ENCODE results near the gene LACTB.

Gene LACTB

DNA sequence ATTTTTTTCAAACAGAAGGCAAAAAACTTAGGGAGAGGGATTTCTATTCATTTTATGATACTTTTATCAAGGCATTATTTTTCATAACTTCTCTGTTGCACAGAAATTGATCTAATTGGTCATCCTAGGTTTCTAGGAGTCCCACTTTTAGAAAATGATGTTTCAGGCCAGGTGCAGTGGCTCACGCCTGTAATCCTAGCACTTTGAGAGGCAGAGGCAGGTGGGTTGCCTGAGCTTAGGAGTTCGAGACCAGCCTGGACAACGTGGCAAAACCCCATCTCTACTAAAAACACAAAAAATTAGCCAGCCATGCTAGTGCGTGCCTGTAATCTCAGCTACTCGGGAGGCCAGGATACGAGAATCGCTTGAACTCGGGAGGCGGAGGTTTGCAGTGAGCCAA lies 2.8 kb downstream of the LACTB start:
- no peak for DNase-seq (ENCODE audit: low read depth in 2 of 2)

DNA sequence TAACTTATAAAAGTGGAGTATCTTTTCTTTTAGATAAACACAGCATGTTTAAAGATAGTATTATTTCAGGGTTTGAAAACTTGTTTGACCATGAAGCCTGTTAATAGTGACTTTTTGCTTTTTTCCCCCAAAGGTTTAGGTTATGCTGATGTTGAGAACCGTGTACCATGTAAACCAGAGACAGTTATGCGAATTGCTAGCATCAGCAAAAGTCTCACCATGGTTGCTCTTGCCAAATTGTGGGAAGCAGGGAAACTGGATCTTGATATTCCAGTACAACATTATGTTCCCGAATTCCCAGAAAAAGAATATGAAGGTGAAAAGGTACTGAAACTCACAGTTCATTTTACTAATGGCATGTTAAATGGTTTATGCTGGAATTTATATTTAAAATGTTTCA lies 5.1 kb downstream of the LACTB start:
- DNase-seq (ENCODE audit: low read depth in 2 of 2) = no peak

DNA sequence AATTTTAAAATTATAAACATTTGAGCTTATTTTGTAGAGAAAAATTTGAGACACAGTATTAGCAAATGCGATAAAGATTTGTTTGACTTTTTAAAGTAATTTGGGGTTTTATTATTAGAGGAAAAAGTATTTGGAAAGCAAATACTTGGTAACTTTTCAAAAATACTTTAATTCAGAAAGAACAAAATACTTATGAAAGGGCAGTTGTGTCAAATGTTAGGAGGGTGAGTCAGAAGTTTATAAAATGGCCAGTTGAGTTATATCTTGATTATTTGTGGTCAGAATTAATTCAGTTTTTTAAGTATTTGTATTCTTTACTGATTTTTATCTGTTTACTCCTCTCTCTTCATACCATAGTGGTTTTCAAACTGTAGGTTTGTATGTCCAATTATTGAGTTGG lies 12.1 kb downstream of the LACTB start:
- DNase-seq (ENCODE audit: low read depth in 2 of 2) = no peak

DNA sequence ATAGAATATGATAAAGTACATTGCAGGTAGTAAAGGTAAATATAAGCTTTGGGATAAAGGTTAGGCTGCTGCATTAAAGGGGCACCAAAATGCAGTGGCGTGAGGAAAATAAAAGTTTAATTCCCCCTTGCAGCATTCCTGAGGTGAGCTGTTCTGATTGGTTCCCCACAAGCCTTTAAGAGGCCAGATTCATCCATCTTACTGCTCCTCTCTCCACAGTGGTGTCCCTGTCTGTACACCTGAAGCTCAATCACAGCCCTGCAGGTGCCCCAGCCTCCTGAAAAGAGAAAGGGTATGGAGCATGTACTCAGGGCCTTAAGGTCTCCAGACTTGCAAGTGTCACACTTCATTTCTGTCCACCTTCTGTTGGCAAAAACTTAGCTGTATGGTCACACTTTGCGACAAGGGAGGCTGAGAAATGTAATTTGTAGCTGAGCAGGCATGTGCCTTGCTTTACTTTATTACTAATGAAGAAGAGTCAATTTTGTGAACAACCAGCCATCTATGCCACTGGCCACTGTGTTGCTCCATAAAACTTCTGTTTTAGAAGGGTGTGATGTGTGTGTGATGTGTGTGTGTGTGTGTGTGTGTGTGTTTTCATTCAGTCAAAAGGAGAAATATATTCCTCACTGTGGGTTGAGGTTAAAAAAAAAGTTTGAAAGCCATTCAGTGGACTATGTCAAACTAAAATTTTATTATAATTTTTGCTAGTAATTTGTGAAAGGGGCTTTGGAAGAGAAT lies 12.8 kb downstream of the LACTB start:
- DNase-seq (ENCODE audit: low read depth in 2 of 2) = no peak

DNA sequence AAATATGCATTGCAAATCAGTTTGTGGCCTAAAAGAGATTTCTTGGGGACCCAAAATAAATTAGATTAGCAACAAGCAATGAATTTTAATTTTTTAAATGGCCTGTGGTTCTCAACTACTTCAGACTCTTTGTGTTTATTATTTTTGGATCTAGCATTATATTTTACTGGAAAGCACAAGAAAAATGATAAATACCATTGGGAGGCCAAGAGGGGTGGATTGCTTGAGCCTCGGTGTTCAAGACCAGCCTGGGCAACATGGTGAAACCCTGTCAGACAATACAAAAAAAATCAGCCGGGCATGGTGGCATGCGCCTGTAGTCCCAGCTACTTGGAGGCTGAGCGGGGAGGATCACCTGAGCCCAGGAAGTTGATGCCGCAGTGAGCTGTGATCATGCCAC lies 13.6 kb downstream of the LACTB start:
- no peak for DNase-seq (ENCODE audit: low read depth in 2 of 2)

DNA sequence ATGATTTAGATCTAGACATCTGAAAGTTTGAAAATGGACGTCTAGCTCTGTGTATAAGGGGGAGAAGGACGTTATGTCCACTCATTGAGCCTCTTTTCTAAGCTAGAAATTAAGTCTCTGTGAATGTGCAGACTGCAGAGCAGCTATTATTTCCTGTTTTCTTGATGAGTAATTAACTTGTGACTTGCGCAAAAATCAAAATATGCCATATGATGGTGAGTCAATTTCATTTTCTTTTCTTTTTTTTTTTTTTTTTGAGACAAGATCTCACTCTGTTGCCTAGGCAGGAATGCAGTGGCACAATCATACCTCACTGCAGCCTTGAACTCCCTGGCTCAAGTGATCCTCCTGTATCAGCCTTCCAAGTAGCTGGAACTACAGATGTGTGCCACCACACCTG lies 14.1 kb downstream of the LACTB start:
- DNase-seq (ENCODE audit: low read depth in 2 of 2) = no peak

DNA sequence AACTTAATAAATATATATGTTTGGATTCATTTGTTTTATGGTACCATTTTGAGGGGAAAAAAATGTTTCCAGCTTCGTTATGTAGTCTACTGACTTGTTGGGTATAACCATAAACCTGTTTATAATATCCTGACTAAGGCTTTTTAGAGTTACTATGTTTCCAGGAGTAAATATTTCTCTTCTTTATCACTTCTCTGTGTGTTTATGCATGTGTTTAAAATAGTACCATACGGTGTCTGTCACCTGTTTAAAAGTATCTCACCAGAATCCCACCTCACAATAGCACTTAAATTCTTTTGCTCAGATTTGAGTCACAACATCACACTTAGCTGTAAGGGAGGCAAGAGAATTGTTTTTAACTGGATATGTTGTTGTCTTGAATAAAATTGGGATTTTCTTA lies 15.1 kb downstream of the LACTB start:
- DNase-seq (ENCODE audit: low read depth in 2 of 2) = no peak

DNA sequence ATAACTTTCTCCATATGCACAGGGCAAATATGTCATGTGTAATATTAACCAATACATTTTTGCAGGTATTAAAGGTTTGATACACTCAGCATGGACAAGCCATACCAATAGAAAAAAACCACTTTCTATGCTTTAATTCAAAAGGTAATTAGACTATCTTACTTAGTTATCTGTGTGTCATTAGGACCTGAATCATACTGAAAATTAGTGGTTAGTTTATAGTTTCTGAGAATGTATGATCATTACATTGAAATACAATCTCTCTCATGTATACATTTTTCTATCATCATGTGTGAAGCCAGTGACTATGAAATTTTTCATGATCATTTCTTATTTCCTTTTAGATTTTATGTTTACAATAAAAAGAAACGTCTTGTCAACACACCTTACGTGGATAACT lies 19.3 kb downstream of the LACTB start:
- no peak for DNase-seq (ENCODE audit: low read depth in 2 of 2)

DNA sequence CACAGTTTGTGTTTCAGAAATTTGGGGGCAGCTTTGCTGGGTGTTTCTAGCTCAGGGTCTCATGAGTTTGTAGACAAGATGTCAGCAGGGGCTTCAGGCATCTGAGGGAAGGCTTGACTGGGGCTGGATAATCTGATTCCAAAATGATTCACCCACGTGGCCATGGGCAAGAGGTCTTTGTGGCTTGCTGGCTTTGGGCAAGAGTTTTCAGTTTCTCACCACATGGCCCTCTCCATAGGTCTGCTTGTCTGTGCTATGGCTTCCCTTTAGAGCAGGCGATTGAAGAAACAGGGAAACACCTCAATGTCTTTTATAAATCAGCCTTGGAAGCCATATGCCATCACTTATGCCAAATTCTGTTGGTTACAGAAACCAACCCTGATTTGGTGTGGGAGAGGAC lies 23.8 kb downstream of the LACTB start:
- no peak for DNase-seq (ENCODE audit: low read depth in 2 of 2)

DNA sequence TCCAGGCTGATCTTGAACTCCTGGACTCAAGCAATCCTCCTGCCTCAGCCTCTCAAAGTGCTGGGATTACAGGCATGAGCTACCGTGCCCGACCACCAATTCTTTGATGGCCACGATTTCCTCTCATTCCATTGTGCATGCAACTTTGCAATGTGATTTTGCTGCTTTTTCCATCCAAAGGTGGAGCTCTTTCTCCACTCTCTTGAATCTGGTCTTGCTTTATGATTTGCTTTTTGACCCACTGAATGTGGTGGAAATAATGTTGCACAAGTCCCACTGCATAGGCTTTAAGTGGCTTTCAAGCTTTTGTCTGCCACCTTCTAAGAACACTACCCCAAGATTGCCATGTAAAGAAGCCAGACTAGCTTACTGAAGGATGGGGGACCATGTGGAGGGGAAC lies 25.0 kb downstream of the LACTB start:
- no peak for DNase-seq (ENCODE audit: low read depth in 2 of 2)

DNA sequence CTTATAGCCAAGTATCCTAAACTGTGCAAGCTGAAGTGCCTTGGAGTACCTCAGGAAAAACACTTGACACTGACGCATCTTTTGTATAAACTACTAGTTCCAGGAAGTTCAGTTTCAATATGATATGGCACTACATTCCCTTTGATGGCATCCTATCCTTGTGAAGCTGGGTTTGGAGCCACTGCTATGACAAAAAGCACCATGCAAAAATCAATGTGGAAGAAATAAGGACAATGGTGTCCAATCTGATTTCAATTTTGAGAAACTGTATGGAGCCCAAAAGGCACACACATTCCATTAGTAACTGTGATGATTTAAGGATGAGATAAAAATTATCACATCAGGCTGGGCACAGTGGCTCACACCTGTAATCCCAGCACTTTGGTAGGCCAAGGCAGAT lies 30.0 kb downstream of the LACTB start:
- DNase-seq (ENCODE audit: low read depth in 2 of 2) = no peak

DNA sequence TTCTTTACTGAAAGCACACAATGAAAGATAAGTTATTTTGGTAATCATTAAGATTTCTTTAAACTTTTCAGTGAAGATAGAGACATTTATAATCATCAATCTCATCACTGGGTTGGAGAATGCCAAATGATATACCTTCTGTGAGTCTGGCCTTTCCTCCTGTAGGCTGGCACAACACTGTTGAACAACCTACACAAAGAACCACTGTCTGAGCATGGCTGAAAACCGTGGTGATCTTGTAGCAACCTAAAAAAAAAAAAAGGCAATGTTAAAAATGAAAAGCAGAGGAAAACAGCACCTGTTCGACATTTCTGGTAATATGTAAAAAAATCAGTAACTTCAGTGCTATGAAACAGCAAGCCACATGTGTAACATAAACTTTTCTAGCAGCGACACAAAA lies 33.8 kb downstream of the LACTB start:
- DNase-seq (ENCODE audit: low read depth in 2 of 2) = no peak

DNA sequence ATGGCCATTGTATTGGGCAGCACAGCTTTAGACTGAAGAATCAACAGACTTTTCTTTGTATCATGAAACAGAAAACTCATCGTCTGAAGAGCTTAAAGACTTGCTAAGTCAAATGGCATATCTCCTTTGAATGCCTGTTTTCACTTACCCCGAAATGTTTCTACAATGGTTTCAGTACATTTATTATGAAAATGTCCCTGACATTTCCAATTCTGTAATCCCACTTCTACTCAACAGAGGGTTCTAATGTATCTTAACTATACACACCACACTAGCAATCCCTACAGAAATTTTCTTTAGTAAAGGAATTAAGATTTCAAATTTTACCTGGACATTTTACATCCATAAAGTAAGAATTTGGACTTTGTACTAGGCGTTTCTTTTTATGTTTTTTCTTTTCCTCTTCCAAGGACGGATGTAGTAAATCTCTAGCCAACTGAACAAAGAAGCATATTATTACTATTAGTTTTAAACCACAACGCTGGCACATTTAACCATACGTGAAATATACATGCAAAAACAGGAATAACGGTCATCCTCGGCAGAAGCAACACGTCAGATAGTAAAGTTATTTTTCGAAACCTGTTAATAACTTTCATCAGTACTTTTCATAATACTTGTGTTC lies 34.5 kb downstream of the LACTB start:
- no peak for DNase-seq (ENCODE audit: low read depth in 2 of 2)

DNA sequence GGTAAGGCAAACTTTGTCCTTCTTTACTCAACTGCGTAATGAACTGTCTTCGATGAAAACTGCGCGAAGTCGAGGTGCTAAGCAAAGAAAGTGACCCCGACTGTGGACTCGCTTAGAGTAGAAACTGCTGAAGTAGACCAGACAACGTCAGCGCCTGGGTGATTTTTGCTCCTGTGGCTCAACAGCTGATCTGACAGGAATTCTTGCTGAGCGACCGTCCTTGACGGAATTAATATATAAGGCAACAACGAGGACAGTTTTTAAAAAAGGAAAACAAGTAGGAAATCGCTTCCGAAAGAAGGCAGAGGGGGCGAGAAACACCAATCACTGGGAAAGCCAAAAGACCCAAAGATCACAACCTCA lies 35.1 kb downstream of the LACTB start:
- no peak for DNase-seq (ENCODE audit: low read depth in 2 of 2)

DNA sequence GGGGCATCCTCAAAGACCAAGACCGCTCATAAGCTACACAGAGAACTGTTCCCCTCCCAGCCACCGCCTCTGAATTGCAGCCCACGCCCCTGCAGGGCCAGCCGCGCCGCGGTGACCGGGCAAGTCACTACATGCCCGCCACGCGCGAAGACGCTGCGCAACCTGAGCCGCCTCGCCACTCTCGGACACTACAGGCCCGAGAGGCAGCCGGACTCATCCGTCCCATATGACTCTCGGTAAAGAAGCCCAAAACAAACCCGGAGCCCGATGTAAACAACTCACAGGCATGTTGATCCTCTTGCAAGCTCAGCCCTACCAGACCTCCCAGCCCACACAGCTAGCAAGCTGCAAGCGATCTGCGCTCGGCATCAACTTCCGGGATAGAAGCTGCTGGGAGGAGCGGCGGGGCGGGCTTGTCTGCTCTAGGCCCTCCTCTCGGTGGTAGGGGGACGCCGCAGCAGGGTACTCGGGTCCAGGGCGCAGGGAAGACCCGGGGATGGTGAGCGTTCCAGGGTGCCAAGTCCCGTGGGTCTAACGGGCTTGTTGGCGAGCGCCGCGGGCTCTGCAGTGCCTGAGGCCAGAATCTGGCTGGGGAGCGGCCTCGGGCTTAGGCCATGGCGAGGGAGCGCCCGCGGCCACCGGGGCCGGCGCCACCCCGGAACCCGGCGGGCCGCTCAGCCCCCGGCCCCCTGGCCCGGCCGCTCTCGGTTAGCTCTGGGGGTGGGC lies 35.6 kb downstream of the LACTB start, which contains the start of gene RPS27L:
Gene RPS27L, minus strand, starts transcription at position 360 of the 726 bp plus-strand sequence. Its CDS starts 72 bp downstream, at position 288.
- peak; percentile 75 to 85 for DNase-seq (ENCODE audit: low read depth in 2 of 2)

DNA sequence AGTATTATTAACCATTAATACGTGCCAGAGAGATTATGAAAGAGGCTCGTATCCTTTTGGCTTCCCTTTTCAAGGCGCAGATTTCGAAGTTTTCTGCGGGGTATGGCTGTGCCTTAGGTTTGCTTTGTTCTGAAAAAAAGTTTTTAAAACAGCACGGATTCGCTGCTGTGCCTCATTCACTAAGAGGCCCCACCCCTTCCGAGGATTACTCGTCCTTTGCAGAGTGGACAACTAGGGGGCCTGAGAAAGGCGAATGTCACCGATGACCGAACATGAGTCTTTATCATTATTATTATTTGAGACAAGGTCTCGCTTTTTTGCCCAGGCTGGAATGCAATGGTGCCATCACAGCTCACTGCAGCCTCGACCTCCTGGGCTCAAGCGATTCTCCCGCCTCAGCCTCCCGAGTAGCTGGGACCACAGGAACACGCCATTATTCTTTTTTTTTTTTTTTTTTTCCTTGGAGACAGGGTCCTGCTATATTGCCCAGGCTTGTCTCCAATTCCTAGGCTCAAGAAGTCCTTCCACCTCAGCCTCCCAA lies 36.3 kb downstream of the LACTB start:
- peak in 1 of 2 experiments; percentile 13 for DNase-seq (ENCODE audit: low read depth in 2 of 2)

DNA sequence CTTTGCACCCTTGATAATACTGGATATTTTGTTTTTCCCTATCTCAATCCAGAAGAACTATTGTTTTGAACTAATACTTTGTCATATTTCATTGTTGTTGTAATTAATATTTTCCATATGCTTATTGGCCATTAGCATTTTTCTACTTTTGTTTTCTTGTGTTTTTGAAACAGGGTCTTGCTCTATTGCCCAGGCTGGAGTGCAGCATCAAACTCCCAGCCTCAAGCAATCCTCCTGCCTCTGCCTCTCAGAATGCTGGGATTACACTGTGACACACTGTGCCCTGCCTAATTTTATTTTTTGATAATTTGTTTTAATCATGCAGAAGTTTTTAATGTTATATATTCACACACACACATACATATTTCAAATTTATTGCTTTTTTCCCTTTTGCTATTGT lies 39.0 kb downstream of the LACTB start:
- DNase-seq (ENCODE audit: low read depth in 2 of 2) = no peak

DNA sequence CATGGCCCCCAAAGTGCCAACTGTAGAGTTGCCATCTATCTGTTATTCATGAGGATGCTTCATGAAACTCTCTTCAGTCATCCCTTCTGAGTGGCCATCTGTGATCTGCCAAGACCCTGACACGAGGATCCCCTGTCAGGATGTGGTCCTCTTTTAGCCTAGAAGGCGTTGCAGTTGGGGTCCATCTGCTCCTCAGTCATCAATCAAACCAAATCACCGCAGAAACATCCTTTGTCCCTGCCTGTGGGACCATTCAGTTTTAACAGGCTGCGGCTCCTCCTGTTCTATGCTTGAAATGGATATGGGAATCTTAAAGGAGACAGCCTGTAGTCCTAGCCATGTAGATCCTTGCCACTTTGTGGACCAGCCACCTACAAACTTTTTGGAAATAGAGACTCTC lies 41.6 kb downstream of the LACTB start:
- DNase-seq (ENCODE audit: low read depth in 2 of 2) = no peak

DNA sequence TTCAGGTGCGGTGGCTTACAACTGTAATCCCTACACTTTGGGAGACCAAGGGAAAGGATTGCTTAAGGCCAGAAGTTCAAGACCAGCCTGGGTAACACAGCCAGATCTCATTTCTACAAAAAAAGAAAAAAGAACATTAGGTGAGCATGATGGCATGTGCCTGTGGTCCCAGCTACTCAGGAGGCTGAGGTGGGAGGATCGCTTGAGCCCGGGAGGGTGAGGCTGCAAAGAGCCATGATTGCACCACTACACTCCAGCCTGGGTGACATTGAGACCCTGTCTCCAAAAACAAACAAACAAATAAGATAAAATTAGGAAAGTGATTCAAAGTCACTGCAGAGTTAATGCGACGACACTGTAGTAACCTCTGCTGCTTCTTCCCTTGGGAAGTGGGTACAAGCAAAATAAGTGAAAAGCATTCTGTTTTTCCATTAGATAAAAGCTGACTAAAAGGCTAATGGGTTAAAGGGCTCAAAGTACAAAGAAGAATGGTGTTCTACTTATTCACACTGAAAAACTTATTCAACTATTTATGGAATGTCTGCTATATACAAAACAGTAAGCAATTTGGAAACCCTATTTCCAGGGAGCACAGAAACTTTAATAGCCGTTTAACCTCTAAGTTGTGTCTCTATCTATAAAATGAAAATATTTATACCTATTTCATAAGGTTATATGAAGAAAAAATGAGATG lies 43.7 kb downstream of the LACTB start:
- DNase-seq (ENCODE audit: low read depth in 2 of 2) = no peak

DNA sequence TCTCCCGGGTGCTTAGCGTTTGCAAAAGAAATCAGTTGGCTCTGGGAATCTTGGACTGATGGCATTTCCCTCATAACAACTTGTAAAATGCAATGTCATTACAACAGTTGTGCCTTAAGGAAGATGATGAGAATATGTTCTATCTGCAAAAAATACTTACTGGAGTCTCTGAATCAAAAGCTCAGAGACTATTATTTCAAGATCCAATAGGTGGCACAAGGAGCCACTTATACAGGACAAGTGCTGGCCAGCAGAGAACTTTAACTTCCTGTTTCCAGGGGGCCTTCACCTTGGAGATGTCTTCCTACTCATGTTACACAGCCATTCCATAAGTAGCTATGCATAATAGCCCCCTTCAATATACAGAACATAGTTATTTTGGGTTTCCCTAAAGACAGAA lies 44.6 kb downstream of the LACTB start:
- DNase-seq (ENCODE audit: low read depth in 2 of 2) = no peak

DNA sequence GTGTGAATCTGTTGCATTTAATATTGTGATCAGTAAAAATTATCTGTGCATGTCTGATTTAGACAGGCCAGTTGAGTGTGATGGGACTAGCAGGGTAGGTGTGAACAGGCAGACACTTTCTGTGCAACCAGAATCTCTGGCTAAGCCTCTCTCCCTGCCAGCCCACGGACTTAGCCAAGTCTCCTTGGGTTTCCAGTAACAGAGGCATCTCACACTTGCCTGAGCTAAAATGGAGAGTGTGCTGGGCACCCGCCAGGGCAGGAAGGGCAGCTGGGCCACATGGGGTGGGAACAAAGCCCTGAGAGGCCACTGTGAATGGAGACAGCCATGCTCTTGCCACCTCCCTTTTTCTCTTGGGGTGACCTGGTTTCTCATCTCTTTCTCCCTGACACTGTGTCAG lies 48.1 kb downstream of the LACTB start:
- no peak for DNase-seq (ENCODE audit: low read depth in 2 of 2)

DNA sequence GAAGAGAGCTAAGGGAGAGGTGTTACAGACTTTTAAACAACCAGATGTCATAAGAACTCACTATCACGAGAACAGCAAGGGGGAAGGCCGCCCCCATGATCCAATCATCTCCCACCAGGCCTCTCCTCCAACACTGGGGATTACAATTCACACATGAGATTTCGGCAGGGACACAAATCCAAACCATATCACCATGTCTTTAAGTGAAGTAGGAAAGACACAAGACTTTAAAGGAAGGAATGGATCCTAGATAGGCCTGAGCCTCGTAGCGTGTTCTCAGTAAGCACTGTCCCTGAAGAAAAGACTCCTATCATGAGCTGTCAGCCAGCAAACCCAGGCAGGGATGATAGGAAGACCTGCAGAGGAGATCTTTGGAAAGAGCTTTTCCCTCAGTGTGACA lies 50.7 kb downstream of the LACTB start:
- no peak for DNase-seq (ENCODE audit: low read depth in 2 of 2)

Measured in stimulated activated CD4-positive, alpha-beta T cell treated with anti-CD3 and anti-CD28 coated beads, Interleukin-12 subunit alpha, Interleukin-12 subunit beta, amount 100 ng/mL, for 24 hours (primary cell).